T-helper 1 cell treated with Interleukin-12 subunit alpha and Interleukin-12 subunit beta and Interleukin-4 antibody, amounts not matched to agents 30 μg/mL and 1 μg/mL, for 36 hours (primary cell): Measurements from ENCODE around the gene ATG16L2.
A peak's percentile ranks its signal among the peaks of the same experiment; 100 is the strongest.
"Not testable (repeated sequence)": the region's sequence is repeated elsewhere in the genome, so short reads cannot be mapped to it uniquely, and the experiment has no call there.

Experiments
- H3K27ac Mint-ChIP-seq: one replicate; pipeline ENCODE4 v1.8.0; 2021; ENCODE audit warnings: mild to moderate bottlenecking, mixed read lengths
- H3K27me3 Mint-ChIP-seq: one replicate; pipeline ENCODE4 v1.8.0; 2021; ENCODE audit warnings: low read depth, mixed read lengths
- H3K36me3 Mint-ChIP-seq: one replicate; pipeline ENCODE4 v1.8.0; 2021; ENCODE audit warnings: low read depth, mixed read lengths
- H3K4me1 Mint-ChIP-seq: one replicate; pipeline ENCODE4 v1.8.0; 2021; ENCODE audit warnings: low read depth, mixed read lengths
- H3K4me3 Mint-ChIP-seq: one replicate; pipeline ENCODE4 v1.8.0; 2021; ENCODE audit warnings: mild to moderate bottlenecking, moderate library complexity, mixed read lengths
- H3K9me3 Mint-ChIP-seq: one replicate; pipeline ENCODE4 v1.8.0; 2021; ENCODE audit warnings: mixed read lengths

Gene ATG16L2

GRCh38 chr11:72856065-72856464, 41.9 kb downstream of the ATG16L2 start:
- peaks cover 2% of the 10 kb centered on the region for H3K4me1 Mint-ChIP-seq
- peaks cover 14% of the 10 kb centered on the region for H3K36me3 Mint-ChIP-seq
- no peak overlapping the region for H3K4me3 Mint-ChIP-seq
- H3K27me3 Mint-ChIP-seq, result no peaks in the 10 kb centered on the region
- H3K9me3 Mint-ChIP-seq, result no peaks in the 10 kb centered on the region
- H3K27ac Mint-ChIP-seq, result no peak overlapping the region

GRCh38 chr11:72856551-72857345, 42.5 kb downstream of the ATG16L2 start:
- Mint-ChIP-seq H3K27ac (no peak overlapping the region), H3K27me3 (no peaks in the 10 kb centered on the region), H3K4me1 (no peaks in the 10 kb centered on the region), H3K9me3 (no peaks in the 10 kb centered on the region), H3K4me3 (no peak overlapping the region), H3K36me3 (peaks cover 14% of the 10 kb centered on the region)

- peaks cover 14% of the 10 kb centered on the region for H3K36me3 Mint-ChIP-seq
- H3K4me3 Mint-ChIP-seq, H3K4me1 Mint-ChIP-seq, H3K9me3 Mint-ChIP-seq, H3K27me3 Mint-ChIP-seq, H3K27ac Mint-ChIP-seq: not testable (repeated sequence)
Observed at GRCh38 chr11:72858267-72858666, 44.1 kb downstream of the ATG16L2 start.

GRCh38 chr11:72859126-72859525, 44.9 kb downstream of the ATG16L2 start:
- Mint-ChIP-seq H3K36me3 (peaks cover 16% of the 10 kb centered on the region), H3K9me3 (no peaks in the 10 kb centered on the region), H3K27ac (no peak overlapping the region), H3K4me1 (no peaks in the 10 kb centered on the region), H3K4me3 (no peak overlapping the region), H3K27me3 (no peaks in the 10 kb centered on the region)

GRCh38 chr11:72860010-72860409, 45.8 kb downstream of the ATG16L2 start:
- H3K4me3 Mint-ChIP-seq, result no peak overlapping the region
- no peaks in the 10 kb centered on the region for H3K9me3 Mint-ChIP-seq
- no peak overlapping the region for H3K27ac Mint-ChIP-seq
- H3K27me3 Mint-ChIP-seq, result no peaks in the 10 kb centered on the region
- no peaks in the 10 kb centered on the region for H3K4me1 Mint-ChIP-seq
- H3K36me3 Mint-ChIP-seq, result peaks cover 16% of the 10 kb centered on the region

GRCh38 chr11:72860592-72860991, 46.4 kb downstream of the ATG16L2 start:
- Mint-ChIP-seq H3K9me3 (no peaks in the 10 kb centered on the region), H3K27ac (no peak overlapping the region), H3K4me3 (no peak overlapping the region), H3K4me1 (no peaks in the 10 kb centered on the region), H3K27me3 (no peaks in the 10 kb centered on the region), H3K36me3 (peaks cover 18% of the 10 kb centered on the region)

- H3K27me3 Mint-ChIP-seq, result no peaks in the 10 kb centered on the region
- H3K9me3 Mint-ChIP-seq, result no peaks in the 10 kb centered on the region
- peaks cover 30% of the 10 kb centered on the region for H3K36me3 Mint-ChIP-seq
- no peak overlapping the region for H3K27ac Mint-ChIP-seq
- no peaks in the 10 kb centered on the region for H3K4me1 Mint-ChIP-seq
- no peak overlapping the region for H3K4me3 Mint-ChIP-seq
Observed at GRCh38 chr11:72863091-72863490, 48.9 kb downstream of the ATG16L2 start.

GRCh38 chr11:72863916-72864315, 49.7 kb downstream of the ATG16L2 start:
- Mint-ChIP-seq H3K27me3 (no peaks in the 10 kb centered on the region), H3K4me1 (no peaks in the 10 kb centered on the region), H3K4me3 (no peak overlapping the region), H3K27ac (no peak overlapping the region), H3K36me3 (peaks cover 25% of the 10 kb centered on the region), H3K9me3 (no peaks in the 10 kb centered on the region)

GRCh38 chr11:72864702-72865655, 50.8 kb downstream of the ATG16L2 start:
- H3K27ac Mint-ChIP-seq, result no peak overlapping the region
- no peak overlapping the region for H3K4me3 Mint-ChIP-seq

GRCh38 chr11:72867970-72868369, 53.8 kb downstream of the ATG16L2 start:
- no peaks in the 10 kb centered on the region for H3K27me3 Mint-ChIP-seq

More at GRCh38 chr11:72864702-72865655, 50.8 kb downstream of the ATG16L2 start:
- peaks cover 5% of the 10 kb centered on the region for H3K4me1 Mint-ChIP-seq
- peaks cover 21% of the 10 kb centered on the region for H3K36me3 Mint-ChIP-seq
- no peaks in the 10 kb centered on the region for H3K27me3 Mint-ChIP-seq
- H3K9me3 Mint-ChIP-seq, result no peaks in the 10 kb centered on the region

GRCh38 chr11:72869831-72870230, 55.6 kb downstream of the ATG16L2 start:
- Mint-ChIP-seq H3K9me3 (no peaks in the 10 kb centered on the region), H3K4me1 (peaks cover 12% of the 10 kb centered on the region), H3K36me3 (peaks cover 22% of the 10 kb centered on the region), H3K4me3 (no peak overlapping the region), H3K27me3 (no peaks in the 10 kb centered on the region), H3K27ac (no peak overlapping the region)

More at GRCh38 chr11:72867970-72868369, 53.8 kb downstream of the ATG16L2 start:
- no peaks in the 10 kb centered on the region for H3K9me3 Mint-ChIP-seq
- peaks cover 25% of the 10 kb centered on the region for H3K36me3 Mint-ChIP-seq
- peak overlapping the region; percentile 4 for H3K27ac Mint-ChIP-seq
- H3K4me3 Mint-ChIP-seq, result no peak overlapping the region
- H3K4me1 Mint-ChIP-seq, result peaks cover 12% of the 10 kb centered on the region

- H3K27me3 Mint-ChIP-seq, result no peaks in the 10 kb centered on the region
- no peaks in the 10 kb centered on the region for H3K9me3 Mint-ChIP-seq
- H3K4me3 Mint-ChIP-seq, result no peak overlapping the region
- H3K4me1 Mint-ChIP-seq, result peaks cover 12% of the 10 kb centered on the region
- peaks cover 27% of the 10 kb centered on the region for H3K36me3 Mint-ChIP-seq
- H3K27ac Mint-ChIP-seq, result no peak overlapping the region
Observed at GRCh38 chr11:72871119-72871518, 56.9 kb downstream of the ATG16L2 start.

GRCh38 chr11:72872012-72872411, 57.8 kb downstream of the ATG16L2 start:
- Mint-ChIP-seq H3K4me3 (no peak overlapping the region), H3K27ac (no peak overlapping the region), H3K27me3 (no peaks in the 10 kb centered on the region), H3K4me1 (peaks cover 12% of the 10 kb centered on the region), H3K9me3 (no peaks in the 10 kb centered on the region), H3K36me3 (peaks cover 22% of the 10 kb centered on the region)

GRCh38 chr11:72875736-72876135, 61.5 kb downstream of the ATG16L2 start:
- H3K27ac Mint-ChIP-seq, result no peak overlapping the region
- H3K9me3 Mint-ChIP-seq, result no peaks in the 10 kb centered on the region
- H3K36me3 Mint-ChIP-seq, result peaks cover 29% of the 10 kb centered on the region
- H3K4me1 Mint-ChIP-seq, result peaks cover 4% of the 10 kb centered on the region
- H3K4me3 Mint-ChIP-seq, result no peak overlapping the region
- no peaks in the 10 kb centered on the region for H3K27me3 Mint-ChIP-seq

GRCh38 chr11:72876147-72876546, 61.9 kb downstream of the ATG16L2 start:
- Mint-ChIP-seq H3K4me1 (no peaks in the 10 kb centered on the region), H3K4me3 (no peak overlapping the region), H3K9me3 (peaks cover 4% of the 10 kb centered on the region), H3K36me3 (peaks cover 33% of the 10 kb centered on the region), H3K27ac (no peak overlapping the region), H3K27me3 (no peaks in the 10 kb centered on the region)
